ENCODE results near the gene MEG3. TPM values are rescaled to one million over a fixed set of nuclear protein-coding genes. Genes with fewer than 3 reads are reported as not detected.

Gene MEG3
- total RNA-seq, 1 experiment from 2014 or later: 338 TPM

- Mint-ChIP-seq H3K4me1 (no peaks in the 10 kb centered on the region), H3K27ac (no peak overlapping the region), H3K36me3 (peaks cover 33% of the 10 kb centered on the region), H3K27me3 (ENCODE audit: low read depth) (peaks cover 16% of the 10 kb centered on the region), H3K9me3 (no peaks in the 10 kb centered on the region), H3K4me3 (no peak overlapping the region)
- no peak for DNase-seq (ENCODE audit: low spot score)
- TF ChIP-seq, protein P1, sequence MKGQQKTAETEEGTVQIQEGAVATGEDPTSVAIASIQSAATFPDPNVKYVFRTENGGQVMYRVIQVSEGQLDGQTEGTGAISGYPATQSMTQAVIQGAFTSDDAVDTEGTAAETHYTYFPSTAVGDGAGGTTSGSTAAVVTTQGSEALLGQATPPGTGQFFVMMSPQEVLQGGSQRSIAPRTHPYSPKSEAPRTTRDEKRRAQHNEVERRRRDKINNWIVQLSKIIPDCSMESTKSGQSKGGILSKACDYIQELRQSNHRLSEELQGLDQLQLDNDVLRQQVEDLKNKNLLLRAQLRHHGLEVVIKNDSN (CRISPR knock-in tag; IDR thresholded peaks at IDR 0.05): no peak
- no peak for TF ChIP-seq RELA (CRISPR knock-in tag; IDR thresholded peaks at IDR 0.05; ENCODE audit: borderline replicate concordance)
- no peak for TF ChIP-seq ZSCAN18 (CRISPR knock-in tag; IDR thresholded peaks at IDR 0.05)
- TF ChIP-seq NFATC4 (CRISPR knock-in tag; IDR thresholded peaks at IDR 0.05): no peak
- TF ChIP-seq, protein P2, sequence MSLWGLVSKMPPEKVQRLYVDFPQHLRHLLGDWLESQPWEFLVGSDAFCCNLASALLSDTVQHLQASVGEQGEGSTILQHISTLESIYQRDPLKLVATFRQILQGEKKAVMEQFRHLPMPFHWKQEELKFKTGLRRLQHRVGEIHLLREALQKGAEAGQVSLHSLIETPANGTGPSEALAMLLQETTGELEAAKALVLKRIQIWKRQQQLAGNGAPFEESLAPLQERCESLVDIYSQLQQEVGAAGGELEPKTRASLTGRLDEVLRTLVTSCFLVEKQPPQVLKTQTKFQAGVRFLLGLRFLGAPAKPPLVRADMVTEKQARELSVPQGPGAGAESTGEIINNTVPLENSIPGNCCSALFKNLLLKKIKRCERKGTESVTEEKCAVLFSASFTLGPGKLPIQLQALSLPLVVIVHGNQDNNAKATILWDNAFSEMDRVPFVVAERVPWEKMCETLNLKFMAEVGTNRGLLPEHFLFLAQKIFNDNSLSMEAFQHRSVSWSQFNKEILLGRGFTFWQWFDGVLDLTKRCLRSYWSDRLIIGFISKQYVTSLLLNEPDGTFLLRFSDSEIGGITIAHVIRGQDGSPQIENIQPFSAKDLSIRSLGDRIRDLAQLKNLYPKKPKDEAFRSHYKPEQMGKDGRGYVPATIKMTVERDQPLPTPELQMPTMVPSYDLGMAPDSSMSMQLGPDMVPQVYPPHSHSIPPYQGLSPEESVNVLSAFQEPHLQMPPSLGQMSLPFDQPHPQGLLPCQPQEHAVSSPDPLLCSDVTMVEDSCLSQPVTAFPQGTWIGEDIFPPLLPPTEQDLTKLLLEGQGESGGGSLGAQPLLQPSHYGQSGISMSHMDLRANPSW (CRISPR knock-in tag; conservative IDR thresholded peaks at IDR 0.05; ENCODE audit: low read depth): no peak
- ChIA-PET CTCF (no interaction called here), POLR2A (no interaction called here)
- ATAC-seq: no peak
These were observed 83.5 kb downstream of the MEG3 start for GRCh38 chr14:100909439-100909838.

Small RNA genes lying within 50 kb of the gene (microRNA-seq; reads per million reads assigned to microRNA genes)
- 1,492 reads per million, percentile 93 among the genes with 10 or more reads in this experiment for gene MIR127 (ENCODE audit: borderline number of aligned reads)
- gene MIR136 (ENCODE audit: borderline number of aligned reads): 35.6 reads per million, percentile 49 among the genes with 10 or more reads in this experiment
- not detected for gene MIR2392 (ENCODE audit: borderline number of aligned reads)
- 119 reads per million, percentile 67 among the genes with 10 or more reads in this experiment for gene MIR337 (ENCODE audit: borderline number of aligned reads)
- 714 reads per million, percentile 87 among the genes with 10 or more reads in this experiment for gene MIR431 (ENCODE audit: borderline number of aligned reads)
- 1,820 reads per million, percentile 94 among the genes with 10 or more reads in this experiment for gene MIR432 (ENCODE audit: borderline number of aligned reads)
- 323 reads per million, percentile 79 among the genes with 10 or more reads in this experiment for gene MIR433 (ENCODE audit: borderline number of aligned reads)
- 599 reads per million, percentile 85 among the genes with 10 or more reads in this experiment for gene MIR493 (ENCODE audit: borderline number of aligned reads)
- gene MIR665 (ENCODE audit: borderline number of aligned reads): 11.9 reads per million, percentile 28 among the genes with 10 or more reads in this experiment

Other genes with a start within 250 kb of the MEG3 start
- gene BEGAIN, start 238.7 kb upstream of the MEG3 start, total RNA-seq (2021): 1.3 to 1.8 TPM (median 1.3 TPM) in 3 replicates
- gene DLK1, start 99.2 kb upstream of the MEG3 start, total RNA-seq (2021): 3.0 to 3.3 TPM (median 3.1 TPM) in 3 replicates
- 0.05 to 0.07 TPM in 2 of 3 replicates, not detected in the other for gene RTL1, start 77.6 kb downstream of the MEG3 start, total RNA-seq (2021)